ENCODE measurements around the gene SLC2A5.

SLC2A5 gene

GRCh38 chr1:9088807-9089206 lies 19.4 kb upstream of the SLC2A5 start:
- Histone ChIP-seq H3K9ac (ENCODE audit: low read length) (no peak overlapping the region), H3K4me1 (ENCODE audit: control insufficient read depth, insufficient read depth, low read depth, low read length) (no peaks in the 10 kb centered on the region), H3K4me2 (ENCODE audit: low read length, poor library complexity, severe bottlenecking) (no peak overlapping the region), H3K4ac (ENCODE audit: low read depth in 1 of 2, low read length in 2 of 2) (no peak overlapping the region), H3K23ac (ENCODE audit: low read length in 2 of 2) (no peak overlapping the region), H3K27me3 (ENCODE audit: control insufficient read depth in 1 of 2, insufficient read depth in 1 of 2, low read length in 2 of 2) (peaks cover 25% of the 10 kb centered on the region in 2 experiments), H3K79me1 (replicated peaks; ENCODE audit: low read length, poor library complexity, severe bottlenecking) (no peaks in the 10 kb centered on the region), H3K9me3 (ENCODE audit: control insufficient read depth, low read length) (peaks cover 4% of the 10 kb centered on the region), H2BK120ac (ENCODE audit: low read depth, low read length) (no peak overlapping the region), H2BK5ac (ENCODE audit: low read depth, low read length, poor library complexity, severe bottlenecking) (no peak overlapping the region), H2AK5ac (ENCODE audit: low read length, severe bottlenecking) (no peak overlapping the region), H2AFZ (ENCODE audit: low read depth, low read length) (no peak overlapping the region), H3K14ac (ENCODE audit: low read length in 2 of 2) (no peak overlapping the region), H4K91ac (ENCODE audit: low read length) (no peak overlapping the region), H4K8ac (ENCODE audit: low read length) (no peak overlapping the region), H3K36me3 (ENCODE audit: control insufficient read depth in 1 of 2, insufficient read depth in 2 of 2, low read depth in 1 of 2, low read length in 2 of 2) (no peaks in the 10 kb centered on the region), H3K18ac (ENCODE audit: low read depth in 1 of 2, low read length in 2 of 2) (no peak overlapping the region), H3K27ac (ENCODE audit: low read length, poor library complexity, severe bottlenecking) (no peak overlapping the region), H3K4me3 (ENCODE audit: insufficient read depth in 1 of 2, low read depth in 1 of 2, low read length in 2 of 2) (no peak overlapping the region), H2BK12ac (ENCODE audit: low read length in 2 of 2) (no peak overlapping the region), H2BK15ac (ENCODE audit: low read depth, poor library complexity, severe bottlenecking) (no peak overlapping the region)
- 95% methylated on average over 4 of the region's 4 CpGs for WGBS
- no peak for DNase-seq

GRCh38 chr1:9087411-9088125 lies 18.1 kb upstream of the SLC2A5 start:
- Histone ChIP-seq H2BK15ac (ENCODE audit: low read depth, poor library complexity, severe bottlenecking) (no peak overlapping the region), H2BK5ac (ENCODE audit: low read depth, low read length, poor library complexity, severe bottlenecking) (no peak overlapping the region), H2AK5ac (ENCODE audit: low read length, severe bottlenecking) (no peak overlapping the region), H3K4me3 (ENCODE audit: insufficient read depth in 1 of 2, low read depth in 1 of 2, low read length in 2 of 2) (no peak overlapping the region), H4K91ac (ENCODE audit: low read length) (no peak overlapping the region), H3K18ac (ENCODE audit: low read depth in 1 of 2, low read length in 2 of 2) (no peak overlapping the region), H2AFZ (ENCODE audit: low read depth, low read length) (no peak overlapping the region), H3K4ac (ENCODE audit: low read depth in 1 of 2, low read length in 2 of 2) (no peak overlapping the region), H3K79me1 (replicated peaks; ENCODE audit: low read length, poor library complexity, severe bottlenecking) (no peaks in the 10 kb centered on the region), H2BK12ac (ENCODE audit: low read length in 2 of 2) (no peak overlapping the region), H3K36me3 (ENCODE audit: control insufficient read depth in 1 of 2, insufficient read depth in 2 of 2, low read depth in 1 of 2, low read length in 2 of 2) (no peaks in the 10 kb centered on the region), H3K9me3 (ENCODE audit: control insufficient read depth, low read length) (peaks cover 4% of the 10 kb centered on the region), H3K9ac (ENCODE audit: low read length) (no peak overlapping the region), H3K14ac (ENCODE audit: low read length in 2 of 2) (no peak overlapping the region), H3K27me3 (ENCODE audit: control insufficient read depth in 1 of 2, insufficient read depth in 1 of 2, low read length in 2 of 2) (peaks cover 15 to 17% of the 10 kb centered on the region in 2 experiments), H3K23ac (ENCODE audit: low read length in 2 of 2) (no peak overlapping the region), H2BK120ac (ENCODE audit: low read depth, low read length) (no peak overlapping the region), H3K27ac (ENCODE audit: low read length, poor library complexity, severe bottlenecking) (no peak overlapping the region), H3K4me2 (ENCODE audit: low read length, poor library complexity, severe bottlenecking) (no peak overlapping the region), H4K8ac (ENCODE audit: low read length) (no peak overlapping the region), H3K4me1 (ENCODE audit: control insufficient read depth, insufficient read depth, low read depth, low read length) (peaks cover 2% of the 10 kb centered on the region)
- WGBS = 96% methylated on average over 12 of the region's 12 CpGs
- no peak for DNase-seq

GRCh38 chr1:9086796-9087195 lies 17.4 kb upstream of the SLC2A5 start:
- Histone ChIP-seq H2BK12ac (ENCODE audit: low read length in 2 of 2) (no peak overlapping the region), H2BK15ac (ENCODE audit: low read depth, poor library complexity, severe bottlenecking) (no peak overlapping the region), H3K36me3 (ENCODE audit: control insufficient read depth in 1 of 2, insufficient read depth in 2 of 2, low read depth in 1 of 2, low read length in 2 of 2) (no peaks in the 10 kb centered on the region), H3K4ac (ENCODE audit: low read depth in 1 of 2, low read length in 2 of 2) (no peak overlapping the region), H3K23ac (ENCODE audit: low read length in 2 of 2) (no peak overlapping the region), H4K8ac (ENCODE audit: low read length) (no peak overlapping the region), H2BK5ac (ENCODE audit: low read depth, low read length, poor library complexity, severe bottlenecking) (no peak overlapping the region), H3K4me1 (ENCODE audit: control insufficient read depth, insufficient read depth, low read depth, low read length) (peaks cover 2% of the 10 kb centered on the region), H3K27ac (ENCODE audit: low read length, poor library complexity, severe bottlenecking) (no peak overlapping the region), H3K4me3 (ENCODE audit: insufficient read depth in 1 of 2, low read depth in 1 of 2, low read length in 2 of 2) (no peak overlapping the region), H4K91ac (ENCODE audit: low read length) (no peak overlapping the region), H3K79me1 (replicated peaks; ENCODE audit: low read length, poor library complexity, severe bottlenecking) (no peaks in the 10 kb centered on the region), H3K9ac (ENCODE audit: low read length) (no peak overlapping the region), H3K18ac (ENCODE audit: low read depth in 1 of 2, low read length in 2 of 2) (no peak overlapping the region), H2BK120ac (ENCODE audit: low read depth, low read length) (no peak overlapping the region), H3K9me3 (ENCODE audit: control insufficient read depth, low read length) (peaks cover 4% of the 10 kb centered on the region), H3K27me3 (ENCODE audit: control insufficient read depth in 1 of 2, insufficient read depth in 1 of 2, low read length in 2 of 2) (peaks cover 13 to 15% of the 10 kb centered on the region in 2 experiments), H2AFZ (ENCODE audit: low read depth, low read length) (no peak overlapping the region), H2AK5ac (ENCODE audit: low read length, severe bottlenecking) (no peak overlapping the region), H3K14ac (ENCODE audit: low read length in 2 of 2) (no peak overlapping the region), H3K4me2 (ENCODE audit: low read length, poor library complexity, severe bottlenecking) (no peak overlapping the region)
- 84% methylated on average over 2 of the region's 2 CpGs for WGBS
- peak; percentile 52 for DNase-seq

GRCh38 chr1:9086045-9086444 lies 16.6 kb upstream of the SLC2A5 start:
- H2BK120ac ChIP-seq (ENCODE audit: low read depth, low read length) = no peak overlapping the region
- no peak overlapping the region for H2AK5ac ChIP-seq (ENCODE audit: low read length, severe bottlenecking)
- no peak overlapping the region for H4K8ac ChIP-seq (ENCODE audit: low read length)
- H3K18ac ChIP-seq (ENCODE audit: low read depth in 1 of 2, low read length in 2 of 2) = no peak overlapping the region
- no peaks in the 10 kb centered on the region for H3K36me3 ChIP-seq (ENCODE audit: control insufficient read depth in 1 of 2, insufficient read depth in 2 of 2, low read depth in 1 of 2, low read length in 2 of 2)
- H2BK5ac ChIP-seq (ENCODE audit: low read depth, low read length, poor library complexity, severe bottlenecking) = no peak overlapping the region
- no peak overlapping the region for H3K4me3 ChIP-seq (ENCODE audit: insufficient read depth in 1 of 2, low read depth in 1 of 2, low read length in 2 of 2)
- no peak overlapping the region for H4K91ac ChIP-seq (ENCODE audit: low read length)
- no peak overlapping the region for H3K4me2 ChIP-seq (ENCODE audit: low read length, poor library complexity, severe bottlenecking)
- no peak overlapping the region for H2BK15ac ChIP-seq (ENCODE audit: low read depth, poor library complexity, severe bottlenecking)
- no peak overlapping the region for H2AFZ ChIP-seq (ENCODE audit: low read depth, low read length)
- H3K9me3 ChIP-seq (ENCODE audit: control insufficient read depth, low read length) = peaks cover 4% of the 10 kb centered on the region
- H3K9ac ChIP-seq (ENCODE audit: low read length) = no peak overlapping the region
- H3K4ac ChIP-seq (ENCODE audit: low read depth in 1 of 2, low read length in 2 of 2) = no peak overlapping the region
- peaks cover 2% of the 10 kb centered on the region for H3K4me1 ChIP-seq (ENCODE audit: control insufficient read depth, insufficient read depth, low read depth, low read length)
- H2BK12ac ChIP-seq (ENCODE audit: low read length in 2 of 2) = no peak overlapping the region
- no peak overlapping the region for H3K23ac ChIP-seq (ENCODE audit: low read length in 2 of 2)
- H3K27me3 ChIP-seq (ENCODE audit: control insufficient read depth in 1 of 2, insufficient read depth in 1 of 2, low read length in 2 of 2) = peaks cover 9 to 15% of the 10 kb centered on the region in 2 experiments
- DNase-seq = peak; percentile 80
- no peak overlapping the region for H3K14ac ChIP-seq (ENCODE audit: low read length in 2 of 2)
- 58% methylated on average over 4 of the region's 5 CpGs for WGBS
- no peaks in the 10 kb centered on the region for H3K79me1 ChIP-seq (replicated peaks; ENCODE audit: low read length, poor library complexity, severe bottlenecking)
- no peak overlapping the region for H3K27ac ChIP-seq (ENCODE audit: low read length, poor library complexity, severe bottlenecking)
